HG02571 (cell line): Measurements from ENCODE around the gene MYBPC1.
"Not testable (repeated sequence)": the region's sequence is repeated elsewhere in the genome, so short reads cannot be mapped to it uniquely, and the experiment has no call there.

Source experiments
- ATAC-seq: cut with Tn5 transposase; IDR thresholded peaks from one replicate; pipeline ENCODE4 v1.9.1; 2021; ENCODE audit warnings: mild to moderate bottlenecking, moderate library complexity; ENCODE audit not compliant: unreplicated experiment

Gene MYBPC1

GRCh38 chr12:101594700-101595099 lies at the start of gene MYBPC1:
Gene MYBPC1, plus strand, starts transcription at chr12:101594971. Its CDS starts 100 bp downstream, at chr12:101595071.
- no peak for ATAC-seq

GRCh38 chr12:101551362-101552114 lies 43.2 kb upstream of the MYBPC1 start:
- no peak for ATAC-seq

GRCh38 chr12:101552277-101552676 lies 42.5 kb upstream of the MYBPC1 start:
- no peak for ATAC-seq

GRCh38 chr12:101557094-101557493 lies 37.7 kb upstream of the MYBPC1 start:
- ATAC-seq = no peak

- ATAC-seq = not testable (repeated sequence)
Measured at GRCh38 chr12:101558726-101559125, 36.0 kb upstream of the MYBPC1 start.

GRCh38 chr12:101563212-101563611 lies 31.6 kb upstream of the MYBPC1 start:
- no peak for ATAC-seq

GRCh38 chr12:101564912-101565311 lies 29.9 kb upstream of the MYBPC1 start:
- ATAC-seq = no peak

- no peak for ATAC-seq
Measured at GRCh38 chr12:101566318-101566717, 28.5 kb upstream of the MYBPC1 start.

GRCh38 chr12:101567918-101568317 lies 26.9 kb upstream of the MYBPC1 start:
- no peak for ATAC-seq

- ATAC-seq = no peak
Measured at GRCh38 chr12:101570047-101570446, 24.7 kb upstream of the MYBPC1 start.

- ATAC-seq = no peak
Measured at GRCh38 chr12:101571105-101571504, 23.7 kb upstream of the MYBPC1 start.

- ATAC-seq = no peak
Measured at GRCh38 chr12:101573743-101574142, 21.0 kb upstream of the MYBPC1 start.

GRCh38 chr12:101578417-101578816 lies 16.4 kb upstream of the MYBPC1 start:
- ATAC-seq = no peak

GRCh38 chr12:101581190-101581589 lies 13.6 kb upstream of the MYBPC1 start:
- no peak for ATAC-seq

- ATAC-seq = no peak
Measured at GRCh38 chr12:101582937-101583336, 11.8 kb upstream of the MYBPC1 start.

- ATAC-seq = no peak
Measured at GRCh38 chr12:101590383-101590782, 4.4 kb upstream of the MYBPC1 start.

GRCh38 chr12:101591781-101592180 lies 3.0 kb upstream of the MYBPC1 start:
- no peak for ATAC-seq

- ATAC-seq = no peak
Measured at GRCh38 chr12:101592448-101592847, 2.3 kb upstream of the MYBPC1 start.

GRCh38 chr12:101592921-101593320 lies 1.9 kb upstream of the MYBPC1 start:
- no peak for ATAC-seq

GRCh38 chr12:101596172-101596571 lies 1.4 kb downstream of the MYBPC1 start:
- no peak for ATAC-seq

- no peak for ATAC-seq
Measured at GRCh38 chr12:101597164-101597563, 2.4 kb downstream of the MYBPC1 start.

GRCh38 chr12:101598483-101598882 lies 3.7 kb downstream of the MYBPC1 start:
- no peak for ATAC-seq

- no peak for ATAC-seq
Measured at GRCh38 chr12:101599311-101599710, 4.5 kb downstream of the MYBPC1 start.
